Endothelial cell of umbilical vein (primary cell): ENCODE data around the gene FAM124B. TPM values are rescaled to one million over a fixed set of nuclear protein-coding genes. Genes with fewer than 3 reads are reported as not detected.

Experiments used
- BruUV-seq: library from RNA; stranded (reverse); fragments of 400-500 nt; replicated peaks from 2 replicates; lab custom pipeline; 2021; lab: Mats Ljungman, UMichigan
- CTCF ChIA-PET: fragments of 300-600, 350-600 bp; sonication (Branson Sonifier 250); formaldehyde crosslinking; loops from one replicate; lab custom pipeline; 2021; ENCODE audit warnings: antibody characterized with exemption, inconsistent platforms; lab: Charles Lee
- POLR2A ChIA-PET: fragments of 300-600, 350-600 bp; sonication (Branson Sonifier 250); formaldehyde crosslinking; loops from one replicate; lab custom pipeline; 2021; ENCODE audit warnings: antibody characterized with exemption, inconsistent platforms; lab: Charles Lee
- DNase-seq: peaks from one replicate; pipeline ENCODE4 v3.0.0-alpha.2; 2011; ENCODE audit warnings: low read depth, low spot score
- FAIRE-seq: peaks from 2 replicates; lab custom pipeline; 2011; peaks lifted over from hg19 to GRCh38; lab: Jason Lieb, UNC
- H2AFZ ChIP-seq: 2 replicates; pipeline ENCODE4 v1.6.0; 2012; ENCODE audit warnings: low read depth, low read length, control low read depth, inconsistent platforms
- H3K27ac ChIP-seq: 2 replicates; pipeline ENCODE4 v1.5.1; 2011; ENCODE audit warnings: low read depth, mild to moderate bottlenecking, control low read depth, low read length, moderate library complexity; ENCODE audit not compliant: insufficient read depth
- H3K27me3 ChIP-seq, 2 experiments: 2 replicates each; pipeline versions ENCODE4 v1.6.0 to v1.6.1; 2011; ENCODE audit warnings: low read length in 2 of 2, mixed read lengths in 1 of 2; ENCODE audit not compliant: control insufficient read depth in 2 of 2, insufficient read depth in 2 of 2
- H3K36me3 ChIP-seq, 2 experiments: 2 replicates in 1 of 2; 3 replicates in 1 of 2; pipeline ENCODE4 v1.5.1; 2011; ENCODE audit warnings: low read length in 2 of 2, mild to moderate bottlenecking in 1 of 2, moderate library complexity in 1 of 2; ENCODE audit not compliant: control insufficient read depth in 2 of 2, insufficient read depth in 2 of 2; ENCODE audit errors: extremely low read depth in 1 of 2
- H3K4me1 ChIP-seq: 3 replicates; pipeline ENCODE4 v1.5.1; 2011; ENCODE audit warnings: mild to moderate bottlenecking, low read length; ENCODE audit not compliant: control insufficient read depth, insufficient read depth; ENCODE audit errors: extremely low read depth
- H3K4me2 ChIP-seq: 2 replicates; pipeline ENCODE4 v1.6.1; 2011; ENCODE audit warnings: low read length, control low read depth, mixed read lengths; ENCODE audit not compliant: insufficient read depth
- H3K4me3 ChIP-seq, 3 experiments: fragments of 200-600 bp in 1 of 3; sonication (generic), shearing (Covaris generic) in 1 of 3; replicated peaks in 1 of 3; 2 replicates each; pipeline ENCODE4 v1.5.1; 2011 to 2016; ENCODE audit warnings: control low read depth in 3 of 3, low read length in 3 of 3, mild to moderate bottlenecking in 2 of 3, inconsistent platforms in 1 of 3, low read depth in 1 of 3, moderate library complexity in 1 of 3; ENCODE audit not compliant: insufficient read depth in 1 of 3
- H3K79me2 ChIP-seq: 2 replicates; pipeline ENCODE4 v1.6.0; 2012; ENCODE audit warnings: low read length, inconsistent platforms; ENCODE audit not compliant: control insufficient read depth, insufficient read depth
- H3K9ac ChIP-seq: replicated peaks from 2 replicates; pipeline ENCODE3; 2011; ENCODE audit warnings: low read length, control low read depth; ENCODE audit not compliant: insufficient read depth; ENCODE audit errors: extremely low read depth
- H3K9me1 ChIP-seq: replicated peaks from 3 replicates; pipeline ENCODE4 v1.6.0; 2011; ENCODE audit warnings: mild to moderate bottlenecking, low read length; ENCODE audit not compliant: control insufficient read depth, insufficient read depth; ENCODE audit errors: extremely low read depth
- H3K9me3 ChIP-seq: replicated peaks from 2 replicates; pipeline ENCODE4 v1.5.1; 2012; ENCODE audit warnings: low read length, inconsistent platforms; ENCODE audit not compliant: control insufficient read depth, insufficient read depth
- H4K20me1 ChIP-seq: replicated peaks from 2 replicates; pipeline ENCODE3; 2011; ENCODE audit warnings: mild to moderate bottlenecking, low read length; ENCODE audit not compliant: control insufficient read depth, insufficient read depth; ENCODE audit errors: extremely low read depth
- CTCF ChIP-seq, 2 donors: IDR thresholded peaks; 1 replicate in 1 of 2; 2 replicates in 1 of 2; pipeline ENCODE4 v1.5.1; 2011; ENCODE audit warnings: low read length in 2 of 2, mild to moderate bottlenecking in 2 of 2, moderate library complexity in 2 of 2, control low read depth in 1 of 2, inconsistent platforms in 1 of 2, low read depth in 1 of 2; ENCODE audit not compliant: insufficient read depth in 1 of 2; ENCODE audit errors: extremely low read depth in 1 of 2
- EZH2 ChIP-seq: IDR thresholded peaks from 2 replicates; pipeline ENCODE4 v1.6.1; 2012; ENCODE audit warnings: borderline replicate concordance, low read depth, mild to moderate bottlenecking, moderate library complexity, low read length, inconsistent platforms; ENCODE audit not compliant: severe bottlenecking
- FOS ChIP-seq: IDR thresholded peaks from 2 replicates; pipeline ENCODE4 v1.6.1; 2011; ENCODE audit warnings: mild to moderate bottlenecking, low read length, moderate library complexity, borderline replicate concordance; ENCODE audit not compliant: insufficient read depth
- GATA2 ChIP-seq: IDR thresholded peaks from 2 replicates; pipeline ENCODE4 v1.7.0; 2011; ENCODE audit warnings: low read depth, mild to moderate bottlenecking, moderate library complexity, mixed read lengths, low read length; ENCODE audit not compliant: insufficient read length, insufficient read depth
- JUN ChIP-seq: IDR thresholded peaks from 2 replicates; pipeline ENCODE4 v1.6.1; 2011; ENCODE audit warnings: borderline replicate concordance, low read depth; ENCODE audit not compliant: insufficient read length, insufficient read depth
- MAX ChIP-seq: IDR thresholded peaks from 2 replicates; pipeline ENCODE4 v1.6.1; 2011; ENCODE audit not compliant: insufficient read depth, insufficient read length
- MYC ChIP-seq: IDR thresholded peaks from one replicate; pipeline ENCODE4 v1.6.1; 2011; ENCODE audit warnings: mild to moderate bottlenecking, low read depth, low read length
- POLR2A ChIP-seq: IDR thresholded peaks from 2 replicates; pipeline ENCODE4 v1.6.1; 2012; ENCODE audit warnings: low read depth, mild to moderate bottlenecking, control low read depth, low read length
- POLR2AphosphoS5 ChIP-seq: IDR thresholded peaks from 2 replicates; pipeline ENCODE4 v1.6.1; 2012; ENCODE audit warnings: low read depth, mild to moderate bottlenecking, control low read depth, low read length, moderate library complexity; ENCODE audit not compliant: insufficient read depth
- dilution Hi-C: fragments of 300-500 bp; cut with MboI; formaldehyde crosslinking; loops from one replicate; pipeline ENCODE4 v1.15.0; 2019; ENCODE audit warnings: low sequenced_read_pairs; ENCODE audit not compliant: extremely low pct_ligation_motif_present
- intact Hi-C: fragments of 100-400 bp; cut with micrococcal nuclease; formaldehyde crosslinking; loops from one replicate; pipeline ENCODE4 v1.10.0; 2022
- polyA plus RNA-seq, 4 experiments: library from polyadenylated mRNA; depleted of rRNA in 3 of 4; stranded (reverse) in 3 of 4; unstranded in 1 of 4; fragments of >200 nt; gene quantifications; 2 replicates each; pipeline versions ENCODE4 v1.2.1 to v1.2.3, GENCODE V29; 2011 to 2012; ENCODE audit warnings: missing spikeins in 1 of 4
- total RNA-seq: library from RNA; stranded (reverse); gene quantifications from 2 replicates; pipeline ENCODE4 v1.2.3, GENCODE V29; 2021

FAM124B gene
- total and polyA plus RNA-seq, 2 donors (not counting 3 experiments of a cell fraction or from before 2014, with no cell fraction given): 82.0 to 119 TPM

- Histone ChIP-seq H3K27me3 (no peaks in the 10 kb centered on the region), H3K27ac (peak overlapping the region; percentile 89), H3K79me2 (no peaks in the 10 kb centered on the region), H3K4me2 (peak overlapping the region; percentile 32), H3K9ac (peak overlapping the region; percentile 44), H2AFZ (no peak overlapping the region), H3K9me3 (no peaks in the 10 kb centered on the region), H3K9me1 (no peaks in the 10 kb centered on the region), H3K36me3 (no peaks in the 10 kb centered on the region), H3K4me3 (no peak overlapping the region), H4K20me1 (no peaks in the 10 kb centered on the region), H3K4me1 (peaks cover 19% of the 10 kb centered on the region)
- POLR2A ChIA-PET: interaction anchor here (1.0 to 1.8 kb wide), 4 partner anchors 9 to 26 kb away, joined by 3 to 15 read pairs (median 4); partner anchors contain the start of gene FAM124B
- no peak for DNase-seq
- dilution Hi-C loops (no loop called here), intact Hi-C loops (loop anchor here (1.0 kb wide), 3 partner anchors 10 to 25 kb away; partner anchors contain the start of gene FAM124B)
- FAIRE-seq: no peak
- BruUV-seq: TSS peak; percentile 59
- TF ChIP-seq POLR2AphosphoS5 (no peak), EZH2 (no peak), GATA2 (no peak)
- CTCF ChIA-PET: interaction anchor here (1.0 to 2.0 kb wide), 5 partner anchors 8 to 33 kb away, joined by 3 to 9 read pairs (median 4); partner anchors contain the start of gene FAM124B
Measured at GRCh38 chr2:224416656-224417360, 14.9 kb upstream of the FAM124B start.

- H3K9me1 ChIP-seq: no peaks in the 10 kb centered on the region
- no peak overlapping the region for H3K4me3 ChIP-seq
- peaks cover 22% of the 10 kb centered on the region for H3K4me1 ChIP-seq
- POLR2A ChIA-PET: no interaction called here
- DNase-seq (no peak), FAIRE-seq (no peak)
- TF ChIP-seq MAX: no peak
- TF ChIP-seq MYC: no peak
- no peak for TF ChIP-seq EZH2
- no peak for TF ChIP-seq POLR2A
- TF ChIP-seq JUN: no peak
- no peak for TF ChIP-seq CTCF (IDR thresholded peaks at IDR 0.05; ENCODE audit: extremely low read depth in 1 of 2, insufficient read depth in 1 of 2, low read depth in 1 of 2, low read length in 2 of 2)
- no peak for TF ChIP-seq FOS
- TF ChIP-seq POLR2AphosphoS5: no peak
- TF ChIP-seq GATA2: no peak
- H3K9me3 ChIP-seq: no peaks in the 10 kb centered on the region
- H3K27ac ChIP-seq: no peak overlapping the region
- CTCF ChIA-PET: interaction anchor here (0.9 to 1.3 kb wide), 4 partner anchors 9 to 45 kb away, joined by 3 read pairs; partner anchors contain the start of gene FAM124B
- dilution Hi-C loops: no loop called here
- no peaks in the 10 kb centered on the region for H4K20me1 ChIP-seq
- intact Hi-C loops: no loop called here
- no peaks in the 10 kb centered on the region for H3K36me3 ChIP-seq
- no peak overlapping the region for H3K9ac ChIP-seq
- H2AFZ ChIP-seq: no peak overlapping the region
- no peak overlapping the region for H3K4me2 ChIP-seq
- H3K27me3 ChIP-seq: no peaks in the 10 kb centered on the region
- BruUV-seq: no TSS peak
- H3K79me2 ChIP-seq: no peaks in the 10 kb centered on the region
Measured at GRCh38 chr2:224413381-224413780, 11.5 kb upstream of the FAM124B start.
